Stimulated activated CD8-positive, alpha-beta memory T cell treated with anti-CD3 and anti-CD28 coated beads, Interleukin-12 subunit alpha, Interleukin-12 subunit beta, amount 100 ng/mL, for 24 hours (primary cell): Measurements from ENCODE around the gene CPED1.
"Not testable (repeated sequence)": the region's sequence is repeated elsewhere in the genome, so short reads cannot be mapped to it uniquely, and the experiment has no call there.

ENCODE experiments used
- DNase-seq: peaks from one replicate; pipeline ENCODE4 v3.0.0-alpha.2; 2020; ENCODE audit errors: extremely low read depth

CPED1 gene

GRCh38 chr7:121039994-121040393 lies 51.5 kb downstream of the CPED1 start:
- DNase-seq = no peak

- DNase-seq = no peak
Observed at GRCh38 chr7:121041516-121042148, 53.1 kb downstream of the CPED1 start.

- no peak for DNase-seq
Observed at GRCh38 chr7:121042195-121042594, 53.7 kb downstream of the CPED1 start.

- DNase-seq = no peak
Observed at GRCh38 chr7:121042899-121043298, 54.4 kb downstream of the CPED1 start.

GRCh38 chr7:121043314-121044234 lies 55.1 kb downstream of the CPED1 start:
- DNase-seq = no peak

- no peak for DNase-seq
Observed at GRCh38 chr7:121045090-121045489, 56.6 kb downstream of the CPED1 start.

GRCh38 chr7:121046009-121046408 lies 57.5 kb downstream of the CPED1 start:
- DNase-seq = no peak

- no peak for DNase-seq
Observed at GRCh38 chr7:121046893-121047468, 58.5 kb downstream of the CPED1 start.

GRCh38 chr7:121048195-121048594 lies 59.7 kb downstream of the CPED1 start:
- DNase-seq = no peak

- DNase-seq = no peak
Observed at GRCh38 chr7:121049028-121049791, 60.7 kb downstream of the CPED1 start.

- DNase-seq = no peak
Observed at GRCh38 chr7:121049897-121050296, 61.4 kb downstream of the CPED1 start.

GRCh38 chr7:121053219-121053618 lies 64.7 kb downstream of the CPED1 start:
- no peak for DNase-seq

GRCh38 chr7:121054925-121055324 lies 66.4 kb downstream of the CPED1 start:
- DNase-seq = no peak

- DNase-seq = no peak
Observed at GRCh38 chr7:121057878-121058277, 69.4 kb downstream of the CPED1 start.

- no peak for DNase-seq
Observed at GRCh38 chr7:121058975-121059374, 70.5 kb downstream of the CPED1 start.

- not testable (repeated sequence) for DNase-seq
Observed at GRCh38 chr7:121059979-121060509, 71.5 kb downstream of the CPED1 start.

GRCh38 chr7:121061677-121062582 lies 73.4 kb downstream of the CPED1 start:
- DNase-seq = no peak

- no peak for DNase-seq
Observed at GRCh38 chr7:121062671-121063279, 74.3 kb downstream of the CPED1 start.

- not testable (repeated sequence) for DNase-seq
Observed at GRCh38 chr7:121067717-121068116, 79.2 kb downstream of the CPED1 start.
